Astrocyte of the cerebellum (primary cell): ENCODE results near the gene ROPN1L.

Experiments
- DNase-seq: peaks from one replicate; pipeline ENCODE4 v3.0.0-alpha.2; 2011; ENCODE audit warnings: low read depth
- H3K4me3 ChIP-seq: 2 replicates; pipeline ENCODE4 v1.5.1; 2011; ENCODE audit warnings: mild to moderate bottlenecking, low read depth, low read length, moderate library complexity
- CTCF ChIP-seq: IDR thresholded peaks from 2 replicates; pipeline ENCODE4 v1.5.1; 2012; ENCODE audit warnings: low read length, low read depth, moderate library complexity, mild to moderate bottlenecking; ENCODE audit errors: missing control alignments
- in situ Hi-C: cut with HindIII; loops from 2 replicates; pipeline ENCODE4 v1.10.0; 2017; ENCODE audit warnings: low sequenced_read_pairs

ROPN1L gene

GRCh38 chr5:10427201-10427600 is 14.5 kb upstream of the ROPN1L start:
- no peak overlapping the region for H3K4me3 ChIP-seq
- TF ChIP-seq CTCF = no peak
- no peak for DNase-seq
- in situ Hi-C loops = no loop called here

GRCh38 chr5:10427978-10428377 is 13.7 kb upstream of the ROPN1L start:
- no peak overlapping the region for H3K4me3 ChIP-seq
- TF ChIP-seq CTCF = no peak
- in situ Hi-C loops = no loop called here
- no peak for DNase-seq

GRCh38 chr5:10431415-10431814 is 10.3 kb upstream of the ROPN1L start:
- H3K4me3 ChIP-seq = no peak overlapping the region
- no peak for DNase-seq
- TF ChIP-seq CTCF = no peak
- in situ Hi-C loops = no loop called here

- in situ Hi-C loops = no loop called here
- TF ChIP-seq CTCF = no peak
Measured at GRCh38 chr5:10432059-10433008, 9.3 kb upstream of the ROPN1L start.

GRCh38 chr5:10434392-10434791 is 7.3 kb upstream of the ROPN1L start:
- no peak for DNase-seq
- TF ChIP-seq CTCF = no peak
- H3K4me3 ChIP-seq = no peak overlapping the region
- in situ Hi-C loops = no loop called here

More at GRCh38 chr5:10432059-10433008, 9.3 kb upstream of the ROPN1L start:
- no peak for DNase-seq
- H3K4me3 ChIP-seq = no peak overlapping the region

GRCh38 chr5:10438301-10438700 is 3.4 kb upstream of the ROPN1L start:
- no peak overlapping the region for H3K4me3 ChIP-seq
- DNase-seq = no peak
- TF ChIP-seq CTCF = no peak
- in situ Hi-C loops = no loop called here
